SK-N-SH (cell line): ENCODE results near the gene INAFM2.

Experiments used
- FOXM1 ChIP-seq: IDR thresholded peaks from 2 replicates; pipeline ENCODE4 v1.4.0; 2012; ENCODE audit warnings: low read depth, mild to moderate bottlenecking
- GABPA ChIP-seq: IDR thresholded peaks from 2 replicates; pipeline ENCODE4 v1.4.0; 2012; ENCODE audit warnings: low read depth, mild to moderate bottlenecking
- RFX5 ChIP-seq: IDR thresholded peaks from 2 replicates; pipeline ENCODE4 v1.6.1; 2012; ENCODE audit warnings: mild to moderate bottlenecking, improper control_type of control experiment, low read length
- SMC3 ChIP-seq: IDR thresholded peaks from 2 replicates; pipeline ENCODE4 v1.6.1; 2012; ENCODE audit warnings: low read depth, low read length, improper control_type of control experiment
- TAF1 ChIP-seq: IDR thresholded peaks from 2 replicates; pipeline ENCODE4 v1.6.1; 2012; ENCODE audit warnings: low read depth, mild to moderate bottlenecking, low read length, moderate library complexity, borderline replicate concordance
- TF ChIP-seq, protein P1 (sequence below): fragments of 200-600 bp; sonication (generic); IDR thresholded peaks from 2 replicates; pipeline ENCODE4 v1.6.1; 2017; ENCODE audit warnings: antibody characterized with exemption, mild to moderate bottlenecking, moderate library complexity
- TF ChIP-seq, protein P2 (sequence below): IDR thresholded peaks from 2 replicates; pipeline ENCODE4 v1.6.1; 2012; ENCODE audit warnings: mild to moderate bottlenecking, low read depth, low read length, moderate library complexity

DNA sequence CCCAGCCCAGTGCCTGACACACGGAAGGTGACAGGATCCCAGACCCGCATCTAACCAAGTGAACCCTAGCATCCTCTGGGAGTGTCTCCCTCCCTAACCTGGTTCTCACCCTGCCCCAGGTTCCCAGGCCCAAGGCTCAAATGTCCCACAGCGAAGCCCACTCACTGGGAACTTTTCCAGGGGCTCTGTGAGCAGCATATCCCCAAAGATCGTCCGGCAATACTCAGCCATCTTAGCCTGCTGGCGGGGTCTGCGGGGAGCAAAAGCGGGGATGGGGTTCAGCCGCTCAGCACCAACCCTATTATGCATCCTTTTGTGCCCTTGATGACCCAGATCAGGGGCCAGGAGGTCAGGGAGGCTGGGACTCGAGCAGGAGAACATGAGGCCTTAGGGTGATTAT is 26.1 kb upstream of the INAFM2 start:
- no peak for TF ChIP-seq SMC3
- no peak for TF ChIP-seq GABPA
- TF ChIP-seq, protein P1, sequence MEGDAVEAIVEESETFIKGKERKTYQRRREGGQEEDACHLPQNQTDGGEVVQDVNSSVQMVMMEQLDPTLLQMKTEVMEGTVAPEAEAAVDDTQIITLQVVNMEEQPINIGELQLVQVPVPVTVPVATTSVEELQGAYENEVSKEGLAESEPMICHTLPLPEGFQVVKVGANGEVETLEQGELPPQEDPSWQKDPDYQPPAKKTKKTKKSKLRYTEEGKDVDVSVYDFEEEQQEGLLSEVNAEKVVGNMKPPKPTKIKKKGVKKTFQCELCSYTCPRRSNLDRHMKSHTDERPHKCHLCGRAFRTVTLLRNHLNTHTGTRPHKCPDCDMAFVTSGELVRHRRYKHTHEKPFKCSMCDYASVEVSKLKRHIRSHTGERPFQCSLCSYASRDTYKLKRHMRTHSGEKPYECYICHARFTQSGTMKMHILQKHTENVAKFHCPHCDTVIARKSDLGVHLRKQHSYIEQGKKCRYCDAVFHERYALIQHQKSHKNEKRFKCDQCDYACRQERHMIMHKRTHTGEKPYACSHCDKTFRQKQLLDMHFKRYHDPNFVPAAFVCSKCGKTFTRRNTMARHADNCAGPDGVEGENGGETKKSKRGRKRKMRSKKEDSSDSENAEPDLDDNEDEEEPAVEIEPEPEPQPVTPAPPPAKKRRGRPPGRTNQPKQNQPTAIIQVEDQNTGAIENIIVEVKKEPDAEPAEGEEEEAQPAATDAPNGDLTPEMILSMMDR = no peak
- no peak for TF ChIP-seq FOXM1
- TF ChIP-seq, protein P2, sequence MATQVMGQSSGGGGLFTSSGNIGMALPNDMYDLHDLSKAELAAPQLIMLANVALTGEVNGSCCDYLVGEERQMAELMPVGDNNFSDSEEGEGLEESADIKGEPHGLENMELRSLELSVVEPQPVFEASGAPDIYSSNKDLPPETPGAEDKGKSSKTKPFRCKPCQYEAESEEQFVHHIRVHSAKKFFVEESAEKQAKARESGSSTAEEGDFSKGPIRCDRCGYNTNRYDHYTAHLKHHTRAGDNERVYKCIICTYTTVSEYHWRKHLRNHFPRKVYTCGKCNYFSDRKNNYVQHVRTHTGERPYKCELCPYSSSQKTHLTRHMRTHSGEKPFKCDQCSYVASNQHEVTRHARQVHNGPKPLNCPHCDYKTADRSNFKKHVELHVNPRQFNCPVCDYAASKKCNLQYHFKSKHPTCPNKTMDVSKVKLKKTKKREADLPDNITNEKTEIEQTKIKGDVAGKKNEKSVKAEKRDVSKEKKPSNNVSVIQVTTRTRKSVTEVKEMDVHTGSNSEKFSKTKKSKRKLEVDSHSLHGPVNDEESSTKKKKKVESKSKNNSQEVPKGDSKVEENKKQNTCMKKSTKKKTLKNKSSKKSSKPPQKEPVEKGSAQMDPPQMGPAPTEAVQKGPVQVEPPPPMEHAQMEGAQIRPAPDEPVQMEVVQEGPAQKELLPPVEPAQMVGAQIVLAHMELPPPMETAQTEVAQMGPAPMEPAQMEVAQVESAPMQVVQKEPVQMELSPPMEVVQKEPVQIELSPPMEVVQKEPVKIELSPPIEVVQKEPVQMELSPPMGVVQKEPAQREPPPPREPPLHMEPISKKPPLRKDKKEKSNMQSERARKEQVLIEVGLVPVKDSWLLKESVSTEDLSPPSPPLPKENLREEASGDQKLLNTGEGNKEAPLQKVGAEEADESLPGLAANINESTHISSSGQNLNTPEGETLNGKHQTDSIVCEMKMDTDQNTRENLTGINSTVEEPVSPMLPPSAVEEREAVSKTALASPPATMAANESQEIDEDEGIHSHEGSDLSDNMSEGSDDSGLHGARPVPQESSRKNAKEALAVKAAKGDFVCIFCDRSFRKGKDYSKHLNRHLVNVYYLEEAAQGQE = no peak
- TF ChIP-seq TAF1 = no peak
- no peak for TF ChIP-seq RFX5
